Lower leg skin (tissue), 4 donors: ENCODE measurements around the gene ABCG2. TPM values are rescaled to one million over a fixed set of nuclear protein-coding genes. Genes with fewer than 3 reads are reported as not detected.

Experiments
- DNase-seq, 2 donors: peaks; one replicate each; pipeline ENCODE4 v3.0.0-alpha.2; 2019; ENCODE audit warnings: low spot score in 2 of 2
- H3K4me3 ChIP-seq: fragments of 200-600 bp; sonication (generic); 2 replicates; pipeline ENCODE4 v1.5.1; 2017; ENCODE audit warnings: mild to moderate bottlenecking, low read depth; ENCODE audit not compliant: poor library complexity, severe bottlenecking
- CTCF ChIP-seq, 3 donors: fragments of 450-650 bp; IDR thresholded peaks; one replicate each; pipeline ENCODE4 v1.5.1; 2016; ENCODE audit warnings: antibody characterized with exemption in 3 of 3, mild to moderate bottlenecking in 3 of 3, moderate library complexity in 2 of 3
- POLR2A ChIP-seq, 2 donors: fragments of 450-650 bp; IDR thresholded peaks; one replicate each; pipeline ENCODE4 v1.6.1; 2016 to 2017; ENCODE audit warnings: antibody characterized with exemption in 2 of 2, mild to moderate bottlenecking in 1 of 2, moderate library complexity in 1 of 2
- whole genome bisulfite sequencing, 2 donors: methylation state at CpG; one replicate each; pipeline ENCODE4 v1.1.5; 2018; 5-methylcytosine and 5-hydroxymethylcytosine counted together
- intact Hi-C: fragments of 100-400 bp; cut with DNase I; formaldehyde crosslinking; loops from one replicate; pipeline ENCODE4 v1.15.0; 2023; ENCODE audit warnings: low total_unique reads
- total RNA-seq, 4 donors: library from RNA; depleted of rRNA; stranded (reverse); fragments of >200 nt; gene quantifications; one replicate each; pipeline ENCODE4 v1.1.0, GENCODE V29; 2016

The ABCG2 gene
- total RNA-seq, 4 donors from 2014 or later: 0.38 to 3.6 (median 1.3) TPM

- no peak for DNase-seq
- 87 to 88% methylated on average over 4 of the region's 4 CpGs for WGBS, 2 donors
- H3K4me3 ChIP-seq: no peak overlapping the region
- TF ChIP-seq POLR2A (IDR thresholded peaks at IDR 0.05): no peak
- intact Hi-C loops: no loop called here
Measured at GRCh38 chr4:88054229-88054628, 104.2 kb downstream of the ABCG2 start.

- intact Hi-C loops: no loop called here
- TF ChIP-seq POLR2A (IDR thresholded peaks at IDR 0.05) (no peak), CTCF (IDR thresholded peaks at IDR 0.05) (no peak)
- DNase-seq: no peak
- no peak overlapping the region for H3K4me3 ChIP-seq
Measured at GRCh38 chr4:88045021-88045420, 113.4 kb downstream of the ABCG2 start.

- intact Hi-C loops: no loop called here
- TF ChIP-seq POLR2A (IDR thresholded peaks at IDR 0.05) (no peak), CTCF (IDR thresholded peaks at IDR 0.05) (no peak)
- 87 to 89% methylated on average over 8 of the region's 8 CpGs for WGBS, 2 donors
- DNase-seq: no peak
- no peak overlapping the region for H3K4me3 ChIP-seq
Measured at GRCh38 chr4:88043586-88044340, 114.7 kb downstream of the ABCG2 start.

- no peak overlapping the region for H3K4me3 ChIP-seq
- intact Hi-C loops: no loop called here
- WGBS, 2 donors: 74 to 95% methylated on average over 1 of the region's 1 CpG
- no peak for TF ChIP-seq CTCF (IDR thresholded peaks at IDR 0.05)
- no peak for TF ChIP-seq POLR2A (IDR thresholded peaks at IDR 0.05)
- no peak for DNase-seq
Measured at GRCh38 chr4:88043001-88043400, 115.4 kb downstream of the ABCG2 start.

- no peak for DNase-seq
- no peak for TF ChIP-seq POLR2A (IDR thresholded peaks at IDR 0.05)
- no peak for TF ChIP-seq CTCF (IDR thresholded peaks at IDR 0.05)
- H3K4me3 ChIP-seq: no peak overlapping the region
- intact Hi-C loops: no loop called here
- 49 to 66% methylated on average over 2 of the region's 2 CpGs for WGBS, 2 donors
Measured at GRCh38 chr4:88041626-88042025, 116.8 kb downstream of the ABCG2 start.

GRCh38 chr4:88040707-88041106, 117.7 kb downstream of the ABCG2 start:
- 85 to 93% methylated on average over 3 of the region's 3 CpGs for WGBS, 2 donors
- H3K4me3 ChIP-seq: no peak overlapping the region
- intact Hi-C loops: no loop called here
- no peak for TF ChIP-seq CTCF (IDR thresholded peaks at IDR 0.05)
- TF ChIP-seq POLR2A (IDR thresholded peaks at IDR 0.05): no peak
- no peak for DNase-seq

Other genes starting within 250 kb of the ABCG2 start
- 10 to 100 TPM in 2 of 4 donors, 1 to 10 TPM in 2; 1.9 to 57.0 (median 7.4) TPM for gene SPP1, start 182.9 kb downstream of the ABCG2 start, total RNA-seq
- 10 to 100 TPM; 17.3 to 25.4 (median 21.7) TPM for gene PKD2, start 151.0 kb downstream of the ABCG2 start, total RNA-seq
- 10 to 100 TPM in 1 of 4 donors, 1 to 10 TPM in 3; 7.4 to 13.6 (median 8.2) TPM for gene PPM1K, start 125.9 kb upstream of the ABCG2 start, total RNA-seq
- 1 to 10 TPM in 3 of 4 donors, under 1 TPM in 1; 0.46 to 8.8 (median 4.3) TPM for gene HERC6, start 220.2 kb upstream of the ABCG2 start, total RNA-seq